CD4-positive, alpha-beta T cell treated with Interleukin-17A for 4 hours (primary cell): ENCODE data around the gene KRT6C.
"Not testable (repeated sequence)": the region's sequence is repeated elsewhere in the genome, so short reads cannot be mapped to it uniquely, and the experiment has no call there.

Experiments used
- DNase-seq: peaks from one replicate; pipeline ENCODE4 v3.0.0-alpha.2; 2020; ENCODE audit warnings: mixed read lengths

Gene KRT6C

GRCh38 chr12:52499806-52500560 is 26.4 kb upstream of the KRT6C start:
- DNase-seq, result no peak

- no peak for DNase-seq
Measured at GRCh38 chr12:52498946-52499345, 25.3 kb upstream of the KRT6C start.

- no peak for DNase-seq
Measured at GRCh38 chr12:52497975-52498374, 24.4 kb upstream of the KRT6C start.

- no peak for DNase-seq
Measured at GRCh38 chr12:52496590-52497071, 23.0 kb upstream of the KRT6C start.

- no peak for DNase-seq
Measured at GRCh38 chr12:52496054-52496453, 22.4 kb upstream of the KRT6C start.

- DNase-seq, result no peak
Measured at GRCh38 chr12:52495389-52495788, 21.8 kb upstream of the KRT6C start.

GRCh38 chr12:52494518-52494917 is 20.9 kb upstream of the KRT6C start:
- no peak for DNase-seq

GRCh38 chr12:52494100-52494499 is 20.5 kb upstream of the KRT6C start:
- DNase-seq, result no peak

- DNase-seq, result no peak
Measured at GRCh38 chr12:52493172-52493571, 19.6 kb upstream of the KRT6C start, which contains the start of gene KRT6A. TSS of gene KRT6A (minus strand) at chr12:52493257. CDS start at chr12:52493188, 69 bp downstream.

GRCh38 chr12:52492405-52492804 is 18.8 kb upstream of the KRT6C start:
- not testable (repeated sequence) for DNase-seq

GRCh38 chr12:52491495-52491894 is 17.9 kb upstream of the KRT6C start:
- not testable (repeated sequence) for DNase-seq

GRCh38 chr12:52488736-52489135 is 15.1 kb upstream of the KRT6C start:
- no peak for DNase-seq

GRCh38 chr12:52487744-52488443 is 14.3 kb upstream of the KRT6C start:
- not testable (repeated sequence) for DNase-seq

- no peak for DNase-seq
Measured at GRCh38 chr12:52487211-52487610, 13.6 kb upstream of the KRT6C start.

- no peak for DNase-seq
Measured at GRCh38 chr12:52486166-52487105, 12.8 kb upstream of the KRT6C start.

GRCh38 chr12:52480073-52480472 is 6.5 kb upstream of the KRT6C start:
- no peak for DNase-seq

- no peak for DNase-seq
Measured at GRCh38 chr12:52477651-52478050, 4.0 kb upstream of the KRT6C start.

GRCh38 chr12:52474212-52474611 is 607 bp upstream of the KRT6C start:
- no peak for DNase-seq

- DNase-seq, result no peak
Measured at GRCh38 chr12:52469853-52470252, 3.8 kb downstream of the KRT6C start.

GRCh38 chr12:52464897-52465296 is 8.7 kb downstream of the KRT6C start:
- no peak for DNase-seq

- no peak for DNase-seq
Measured at GRCh38 chr12:52461693-52462092, 11.9 kb downstream of the KRT6C start.

- DNase-seq, result no peak
Measured at GRCh38 chr12:52458861-52459260, 14.7 kb downstream of the KRT6C start.

GRCh38 chr12:52455821-52456220 is 17.8 kb downstream of the KRT6C start:
- no peak for DNase-seq
